ENCODE data around the gene MTHFR. TPM values are rescaled to one million over a fixed set of nuclear protein-coding genes. Genes with fewer than 3 reads are reported as not detected.

Gene MTHFR
- total and polyA plus RNA-seq, 12 donors, result 8.1 to 82.4 (median 31.1) TPM

- TF ChIP-seq CTCF (IDR thresholded peaks at IDR 0.05) (no peak), POLR2A (IDR thresholded peaks at IDR 0.05) (no peak)
- no peak for DNase-seq
- Histone ChIP-seq H3K27me3 (peaks cover 6% of the 10 kb centered on the region), H3K4me3 (no peak overlapping the region), H3K36me3 (replicated peaks in 1 of 2) (no peaks in the 10 kb centered on the region), H3K27ac (no peak overlapping the region), H3K4me1 (replicated peaks in 1 of 2) (no peaks in the 10 kb centered on the region), H3K9me3 (replicated peaks in 1 of 3) (no peaks in the 10 kb centered on the region)
- WGBS, 4 donors, result 94 to 100% (median 97%) methylated on average over 1 of the region's 1 CpG
- intact Hi-C loops (cut with DNase I), result no loop called here
Observed at GRCh38 chr1:11757047-11757446, 48.7 kb downstream of the MTHFR start.

GRCh38 chr1:11753555-11754208, 52.1 kb downstream of the MTHFR start:
- H3K27ac ChIP-seq, result no peak overlapping the region
- no peak for DNase-seq
- no peaks in the 10 kb centered on the region for H3K9me3 ChIP-seq (replicated peaks in 1 of 3)
- no peak overlapping the region for H3K4me3 ChIP-seq
- H3K27me3 ChIP-seq, result no peaks in the 10 kb centered on the region
- TF ChIP-seq CTCF (IDR thresholded peaks at IDR 0.05), result no peak
- TF ChIP-seq POLR2A (IDR thresholded peaks at IDR 0.05), result no peak
- no peaks in the 10 kb centered on the region for H3K4me1 ChIP-seq (replicated peaks in 1 of 2)
- intact Hi-C loops (cut with DNase I), result no loop called here
- WGBS, 4 donors, result 67 to 82% (median 75%) methylated on average over 5 to 7 of the region's 7 CpGs
- peaks cover 0 to 20% of the 10 kb centered on the region in 2 donors for H3K36me3 ChIP-seq (replicated peaks in 1 of 2)

- intact Hi-C loops (cut with DNase I), result no loop called here
- Histone ChIP-seq H3K27ac (no peak overlapping the region), H3K27me3 (no peaks in the 10 kb centered on the region), H3K9me3 (replicated peaks in 1 of 3) (no peaks in the 10 kb centered on the region), H3K36me3 (replicated peaks in 1 of 2) (peaks cover 0 to 24% of the 10 kb centered on the region in 2 donors), H3K4me1 (replicated peaks in 1 of 2) (no peaks in the 10 kb centered on the region), H3K4me3 (no peak overlapping the region)
- WGBS, 4 donors, result 68 to 80% (median 73%) methylated on average over 5 to 17 of the region's 17 CpGs
- DNase-seq, result no peak
- TF ChIP-seq CTCF (IDR thresholded peaks at IDR 0.05) (no peak), POLR2A (IDR thresholded peaks at IDR 0.05) (no peak)
Observed at GRCh38 chr1:11752359-11753088, 53.2 kb downstream of the MTHFR start.

GRCh38 chr1:11751087-11751486, 54.7 kb downstream of the MTHFR start:
- H3K36me3 ChIP-seq (replicated peaks in 1 of 2), result peaks cover 0 to 24% of the 10 kb centered on the region in 2 donors
- intact Hi-C loops (cut with DNase I), result no loop called here
- H3K4me1 ChIP-seq (replicated peaks in 1 of 2), result peaks cover 7 to 11% of the 10 kb centered on the region in 2 donors
- no peak overlapping the region for H3K27ac ChIP-seq
- H3K9me3 ChIP-seq (replicated peaks in 1 of 3), result no peaks in the 10 kb centered on the region
- 83 to 93% (median 88%) methylated on average over 4 to 9 of the region's 9 CpGs for WGBS, 4 donors
- TF ChIP-seq POLR2A (IDR thresholded peaks at IDR 0.05), result no peak
- no peak for TF ChIP-seq CTCF (IDR thresholded peaks at IDR 0.05)
- no peak overlapping the region for H3K4me3 ChIP-seq
- no peak for DNase-seq
- H3K27me3 ChIP-seq, result no peaks in the 10 kb centered on the region

Data from adrenal gland (tissue), 12 donors.